ENCODE data around the gene RALGPS2.
A peak's percentile ranks its signal among the peaks of the same experiment; 100 is the strongest.

The RALGPS2 gene

DNA sequence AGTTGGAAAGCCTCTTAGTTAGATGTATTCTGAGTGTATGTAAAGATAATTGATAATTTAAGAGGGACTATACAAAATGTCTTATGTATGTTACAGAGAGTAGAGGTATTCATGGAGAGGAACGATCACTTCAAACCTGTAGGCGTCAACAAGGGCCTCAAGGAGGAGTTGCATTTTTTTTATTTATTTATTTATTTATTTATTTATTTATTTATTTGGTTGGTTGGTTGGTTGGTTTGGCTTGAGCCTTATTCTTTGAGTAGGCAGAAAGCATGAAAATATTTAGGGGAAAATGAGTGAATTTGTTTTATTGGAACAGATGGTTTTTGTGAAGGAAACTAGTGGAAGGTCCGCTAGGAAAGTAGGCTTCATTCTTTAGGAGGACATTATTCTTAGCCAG lies 137.4 kb downstream of the RALGPS2 start (continued):
- TF ChIP-seq, protein P1, sequence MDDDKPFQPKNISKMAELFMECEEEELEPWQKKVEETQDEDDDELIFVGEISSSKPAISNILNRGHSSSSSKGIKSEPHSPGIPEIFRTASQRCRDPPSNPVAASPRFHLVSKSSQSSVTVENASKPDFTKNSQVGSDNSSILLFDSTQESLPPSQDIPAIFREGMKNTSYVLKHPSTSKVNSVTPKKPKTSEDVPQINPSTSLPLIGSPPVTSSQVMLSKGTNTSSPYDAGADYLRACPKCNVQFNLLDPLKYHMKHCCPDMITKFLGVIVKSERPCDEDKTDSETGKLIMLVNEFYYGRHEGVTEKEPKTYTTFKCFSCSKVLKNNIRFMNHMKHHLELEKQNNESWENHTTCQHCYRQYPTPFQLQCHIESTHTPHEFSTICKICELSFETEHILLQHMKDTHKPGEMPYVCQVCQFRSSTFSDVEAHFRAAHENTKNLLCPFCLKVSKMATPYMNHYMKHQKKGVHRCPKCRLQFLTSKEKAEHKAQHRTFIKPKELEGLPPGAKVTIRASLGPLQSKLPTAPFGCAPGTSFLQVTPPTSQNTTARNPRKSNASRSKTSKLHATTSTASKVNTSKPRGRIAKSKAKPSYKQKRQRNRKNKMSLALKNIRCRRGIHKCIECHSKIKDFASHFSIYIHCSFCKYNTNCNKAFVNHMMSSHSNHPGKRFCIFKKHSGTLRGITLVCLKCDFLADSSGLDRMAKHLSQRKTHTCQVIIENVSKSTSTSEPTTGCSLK (tag by site-specific recombination; IDR thresholded peaks at IDR 0.05) = no peak
- TF ChIP-seq, protein P2, sequence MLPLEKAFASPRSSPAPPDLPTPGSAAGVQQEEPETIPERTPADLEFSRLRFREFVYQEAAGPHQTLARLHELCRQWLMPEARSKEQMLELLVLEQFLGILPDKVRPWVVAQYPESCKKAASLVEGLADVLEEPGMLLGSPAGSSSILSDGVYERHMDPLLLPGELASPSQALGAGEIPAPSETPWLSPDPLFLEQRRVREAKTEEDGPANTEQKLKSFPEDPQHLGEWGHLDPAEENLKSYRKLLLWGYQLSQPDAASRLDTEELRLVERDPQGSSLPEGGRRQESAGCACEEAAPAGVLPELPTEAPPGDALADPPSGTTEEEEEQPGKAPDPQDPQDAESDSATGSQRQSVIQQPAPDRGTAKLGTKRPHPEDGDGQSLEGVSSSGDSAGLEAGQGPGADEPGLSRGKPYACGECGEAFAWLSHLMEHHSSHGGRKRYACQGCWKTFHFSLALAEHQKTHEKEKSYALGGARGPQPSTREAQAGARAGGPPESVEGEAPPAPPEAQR (tag by site-specific recombination; IDR thresholded peaks at IDR 0.05) = no peak
- TF ChIP-seq PRDM1 (tag by site-specific recombination; IDR thresholded peaks at IDR 0.05) = no peak
- no peak for TF ChIP-seq ZNF776 (tag by site-specific recombination; IDR thresholded peaks at IDR 0.05; ENCODE audit: borderline replicate concordance)
- TF ChIP-seq ZNF664 (tag by site-specific recombination; IDR thresholded peaks at IDR 0.05) = peak; percentile 60
- TF ChIP-seq ZNF214 (tag by site-specific recombination; IDR thresholded peaks at IDR 0.05; ENCODE audit: borderline replicate concordance) = no peak
- TF ChIP-seq ZNF660 (tag by site-specific recombination; IDR thresholded peaks at IDR 0.05) = no peak
- TF ChIP-seq, protein P3, sequence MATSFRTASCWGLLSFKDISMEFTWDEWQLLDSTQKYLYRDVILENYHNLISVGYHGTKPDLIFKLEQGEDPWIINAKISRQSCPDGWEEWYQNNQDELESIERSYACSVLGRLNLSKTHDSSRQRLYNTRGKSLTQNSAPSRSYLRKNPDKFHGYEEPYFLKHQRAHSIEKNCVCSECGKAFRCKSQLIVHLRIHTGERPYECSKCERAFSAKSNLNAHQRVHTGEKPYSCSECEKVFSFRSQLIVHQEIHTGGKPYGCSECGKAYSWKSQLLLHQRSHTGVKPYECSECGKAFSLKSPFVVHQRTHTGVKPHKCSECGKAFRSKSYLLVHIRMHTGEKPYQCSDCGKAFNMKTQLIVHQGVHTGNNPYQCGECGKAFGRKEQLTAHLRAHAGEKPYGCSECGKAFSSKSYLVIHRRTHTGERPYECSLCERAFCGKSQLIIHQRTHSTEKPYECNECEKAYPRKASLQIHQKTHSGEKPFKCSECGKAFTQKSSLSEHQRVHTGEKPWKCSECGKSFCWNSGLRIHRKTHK (tag by site-specific recombination; IDR thresholded peaks at IDR 0.05) = no peak
- TF ChIP-seq ZFP41 (tag by site-specific recombination; IDR thresholded peaks at IDR 0.05; ENCODE audit: borderline replicate concordance) = no peak
- TF ChIP-seq, protein P4, sequence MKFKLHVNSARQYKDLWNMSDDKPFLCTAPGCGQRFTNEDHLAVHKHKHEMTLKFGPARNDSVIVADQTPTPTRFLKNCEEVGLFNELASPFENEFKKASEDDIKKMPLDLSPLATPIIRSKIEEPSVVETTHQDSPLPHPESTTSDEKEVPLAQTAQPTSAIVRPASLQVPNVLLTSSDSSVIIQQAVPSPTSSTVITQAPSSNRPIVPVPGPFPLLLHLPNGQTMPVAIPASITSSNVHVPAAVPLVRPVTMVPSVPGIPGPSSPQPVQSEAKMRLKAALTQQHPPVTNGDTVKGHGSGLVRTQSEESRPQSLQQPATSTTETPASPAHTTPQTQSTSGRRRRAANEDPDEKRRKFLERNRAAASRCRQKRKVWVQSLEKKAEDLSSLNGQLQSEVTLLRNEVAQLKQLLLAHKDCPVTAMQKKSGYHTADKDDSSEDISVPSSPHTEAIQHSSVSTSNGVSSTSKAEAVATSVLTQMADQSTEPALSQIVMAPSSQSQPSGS (tag by site-specific recombination; IDR thresholded peaks at IDR 0.05; ENCODE audit: low read depth) = no peak
- TF ChIP-seq ZFP69B (tag by site-specific recombination; IDR thresholded peaks at IDR 0.05) = no peak
- TF ChIP-seq, protein P5, sequence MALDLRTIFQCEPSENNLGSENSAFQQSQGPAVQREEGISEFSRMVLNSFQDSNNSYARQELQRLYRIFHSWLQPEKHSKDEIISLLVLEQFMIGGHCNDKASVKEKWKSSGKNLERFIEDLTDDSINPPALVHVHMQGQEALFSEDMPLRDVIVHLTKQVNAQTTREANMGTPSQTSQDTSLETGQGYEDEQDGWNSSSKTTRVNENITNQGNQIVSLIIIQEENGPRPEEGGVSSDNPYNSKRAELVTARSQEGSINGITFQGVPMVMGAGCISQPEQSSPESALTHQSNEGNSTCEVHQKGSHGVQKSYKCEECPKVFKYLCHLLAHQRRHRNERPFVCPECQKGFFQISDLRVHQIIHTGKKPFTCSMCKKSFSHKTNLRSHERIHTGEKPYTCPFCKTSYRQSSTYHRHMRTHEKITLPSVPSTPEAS (tag by site-specific recombination; IDR thresholded peaks at IDR 0.05) = no peak
- no peak for TF ChIP-seq TRIM28 (IDR thresholded peaks at IDR 0.05; ENCODE audit: borderline replicate concordance, low read length)
- no peak for TF ChIP-seq ZNF132 (tag by site-specific recombination; IDR thresholded peaks at IDR 0.05; ENCODE audit: borderline replicate concordance)
- TF ChIP-seq ZNF654 (tag by site-specific recombination; IDR thresholded peaks at IDR 0.05; ENCODE audit: low read depth) = peak; percentile 24; the same call in 1 of the 2 replicates
- TF ChIP-seq, protein P6, sequence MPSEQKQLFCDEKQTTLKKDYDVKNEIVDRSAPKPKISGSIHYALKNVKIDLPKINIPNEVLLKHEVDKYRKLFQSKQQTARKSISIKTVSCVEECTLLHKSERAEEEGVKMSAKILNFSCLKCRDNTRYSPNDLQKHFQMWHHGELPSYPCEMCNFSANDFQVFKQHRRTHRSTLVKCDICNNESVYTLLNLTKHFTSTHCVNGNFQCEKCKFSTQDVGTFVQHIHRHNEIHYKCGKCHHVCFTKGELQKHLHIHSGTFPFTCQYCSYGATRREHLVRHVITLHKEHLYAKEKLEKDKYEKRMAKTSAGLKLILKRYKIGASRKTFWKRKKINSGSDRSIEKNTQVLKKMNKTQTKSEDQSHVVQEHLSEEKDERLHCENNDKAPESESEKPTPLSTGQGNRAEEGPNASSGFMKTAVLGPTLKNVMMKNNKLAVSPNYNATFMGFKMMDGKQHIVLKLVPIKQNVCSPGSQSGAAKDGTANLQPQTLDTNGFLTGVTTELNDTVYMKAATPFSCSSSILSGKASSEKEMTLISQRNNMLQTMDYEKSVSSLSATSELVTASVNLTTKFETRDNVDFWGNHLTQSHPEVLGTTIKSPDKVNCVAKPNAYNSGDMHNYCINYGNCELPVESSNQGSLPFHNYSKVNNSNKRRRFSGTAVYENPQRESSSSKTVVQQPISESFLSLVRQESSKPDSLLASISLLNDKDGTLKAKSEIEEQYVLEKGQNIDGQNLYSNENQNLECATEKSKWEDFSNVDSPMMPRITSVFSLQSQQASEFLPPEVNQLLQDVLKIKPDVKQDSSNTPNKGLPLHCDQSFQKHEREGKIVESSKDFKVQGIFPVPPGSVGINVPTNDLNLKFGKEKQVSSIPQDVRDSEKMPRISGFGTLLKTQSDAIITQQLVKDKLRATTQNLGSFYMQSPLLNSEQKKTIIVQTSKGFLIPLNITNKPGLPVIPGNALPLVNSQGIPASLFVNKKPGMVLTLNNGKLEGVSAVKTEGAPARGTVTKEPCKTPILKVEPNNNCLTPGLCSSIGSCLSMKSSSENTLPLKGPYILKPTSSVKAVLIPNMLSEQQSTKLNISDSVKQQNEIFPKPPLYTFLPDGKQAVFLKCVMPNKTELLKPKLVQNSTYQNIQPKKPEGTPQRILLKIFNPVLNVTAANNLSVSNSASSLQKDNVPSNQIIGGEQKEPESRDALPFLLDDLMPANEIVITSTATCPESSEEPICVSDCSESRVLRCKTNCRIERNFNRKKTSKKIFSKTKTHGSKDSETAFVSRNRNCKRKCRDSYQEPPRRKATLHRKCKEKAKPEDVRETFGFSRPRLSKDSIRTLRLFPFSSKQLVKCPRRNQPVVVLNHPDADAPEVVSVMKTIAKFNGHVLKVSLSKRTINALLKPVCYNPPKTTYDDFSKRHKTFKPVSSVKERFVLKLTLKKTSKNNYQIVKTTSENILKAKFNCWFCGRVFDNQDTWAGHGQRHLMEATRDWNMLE (tag by site-specific recombination; conservative IDR thresholded peaks at IDR 0.05; ENCODE audit: low read depth) = peak; percentile 67
- TF ChIP-seq ZSCAN23 (tag by site-specific recombination; IDR thresholded peaks at IDR 0.05) = no peak
- no peak for TF ChIP-seq ZNF354C (tag by site-specific recombination; IDR thresholded peaks at IDR 0.05; ENCODE audit: borderline replicate concordance, low read depth)
- peak; percentile 51 for TF ChIP-seq ZNF555 (tag by site-specific recombination; conservative IDR thresholded peaks at IDR 0.05)
- TF ChIP-seq, protein P7, sequence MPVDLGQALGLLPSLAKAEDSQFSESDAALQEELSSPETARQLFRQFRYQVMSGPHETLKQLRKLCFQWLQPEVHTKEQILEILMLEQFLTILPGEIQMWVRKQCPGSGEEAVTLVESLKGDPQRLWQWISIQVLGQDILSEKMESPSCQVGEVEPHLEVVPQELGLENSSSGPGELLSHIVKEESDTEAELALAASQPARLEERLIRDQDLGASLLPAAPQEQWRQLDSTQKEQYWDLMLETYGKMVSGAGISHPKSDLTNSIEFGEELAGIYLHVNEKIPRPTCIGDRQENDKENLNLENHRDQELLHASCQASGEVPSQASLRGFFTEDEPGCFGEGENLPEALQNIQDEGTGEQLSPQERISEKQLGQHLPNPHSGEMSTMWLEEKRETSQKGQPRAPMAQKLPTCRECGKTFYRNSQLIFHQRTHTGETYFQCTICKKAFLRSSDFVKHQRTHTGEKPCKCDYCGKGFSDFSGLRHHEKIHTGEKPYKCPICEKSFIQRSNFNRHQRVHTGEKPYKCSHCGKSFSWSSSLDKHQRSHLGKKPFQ (tag by site-specific recombination; IDR thresholded peaks at IDR 0.05) = no peak
- TF ChIP-seq ZNF843 (tag by site-specific recombination; IDR thresholded peaks at IDR 0.05) = no peak
- no peak for TF ChIP-seq BCL11B (tag by site-specific recombination; IDR thresholded peaks at IDR 0.05; ENCODE audit: low read depth)
- no peak for TF ChIP-seq ZNF548 (tag by site-specific recombination; IDR thresholded peaks at IDR 0.05)
- no peak for TF ChIP-seq ZNF621 (tag by site-specific recombination; IDR thresholded peaks at IDR 0.05)
- TF ChIP-seq GLIS1 (tag by site-specific recombination; IDR thresholded peaks at IDR 0.05) = no peak

Measured in HEK293 (cell line).